Measurements from ENCODE around the gene RPS10.
"Not testable (repeated sequence)": the region's sequence is repeated elsewhere in the genome, so short reads cannot be mapped to it uniquely, and the experiment has no call there.

Gene RPS10

DNA sequence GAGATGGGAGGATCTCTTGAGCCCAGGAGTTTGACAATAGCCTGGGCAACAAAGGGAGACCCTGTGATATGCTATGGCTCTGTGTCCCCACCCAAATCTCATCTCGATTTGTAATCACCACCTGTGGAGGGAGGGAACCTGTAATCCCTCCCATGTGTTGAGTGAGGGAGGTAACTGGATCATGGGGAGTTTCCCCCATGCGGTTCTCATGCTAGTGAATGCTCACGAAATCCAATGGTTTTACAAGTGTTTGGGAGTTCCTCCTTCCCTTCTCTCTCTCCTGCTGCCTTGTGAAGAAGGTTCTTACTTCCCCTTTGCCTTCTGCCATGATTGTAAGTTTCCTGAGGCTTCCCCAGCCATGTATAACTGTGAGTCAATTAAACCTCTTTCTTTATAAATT, 36.8 kb downstream of the RPS10 start:
- no peaks in the 10 kb centered on the region for H3K9me3 ChIP-seq (ENCODE audit: control insufficient read depth, low read length)
- H3K4me3 ChIP-seq (ENCODE audit: low read length), result no peak overlapping the region
- no peaks in the 10 kb centered on the region for H3K36me3 ChIP-seq (ENCODE audit: control insufficient read depth, insufficient read depth, low read length)
- H3K27me3 ChIP-seq (ENCODE audit: control insufficient read depth, insufficient read depth, low read length), result no peaks in the 10 kb centered on the region
- peaks cover 11% of the 10 kb centered on the region for H3K4me1 ChIP-seq (ENCODE audit: control insufficient read depth, insufficient read depth, low read length)
- H3K9ac ChIP-seq (ENCODE audit: low read length), result no peak overlapping the region

DNA sequence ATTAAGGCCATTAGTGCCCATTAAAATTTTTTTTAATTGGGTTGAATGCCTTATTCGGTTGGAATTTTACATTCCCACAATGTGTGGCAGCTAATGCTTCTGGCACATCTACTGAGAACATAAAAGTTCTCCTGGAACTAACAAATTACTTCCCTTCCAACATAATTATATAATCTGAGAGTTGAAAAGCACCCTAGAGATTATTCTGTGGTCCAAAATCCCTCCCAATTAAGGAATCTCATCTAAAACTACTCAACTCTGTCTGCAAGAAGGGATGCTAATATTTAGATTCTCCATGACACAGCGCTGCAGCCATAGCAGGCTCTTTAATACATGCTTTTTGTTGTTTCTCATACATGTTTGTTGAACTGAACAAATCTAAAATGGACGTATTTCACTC, 37.4 kb downstream of the RPS10 start:
- Histone ChIP-seq H3K4me3 (ENCODE audit: low read length) (no peak overlapping the region), H3K9ac (ENCODE audit: low read length) (no peak overlapping the region), H3K4me1 (ENCODE audit: control insufficient read depth, insufficient read depth, low read length) (peaks cover 11% of the 10 kb centered on the region), H3K36me3 (ENCODE audit: control insufficient read depth, insufficient read depth, low read length) (no peaks in the 10 kb centered on the region), H3K9me3 (ENCODE audit: control insufficient read depth, low read length) (no peaks in the 10 kb centered on the region), H3K27me3 (ENCODE audit: control insufficient read depth, insufficient read depth, low read length) (no peaks in the 10 kb centered on the region)

DNA sequence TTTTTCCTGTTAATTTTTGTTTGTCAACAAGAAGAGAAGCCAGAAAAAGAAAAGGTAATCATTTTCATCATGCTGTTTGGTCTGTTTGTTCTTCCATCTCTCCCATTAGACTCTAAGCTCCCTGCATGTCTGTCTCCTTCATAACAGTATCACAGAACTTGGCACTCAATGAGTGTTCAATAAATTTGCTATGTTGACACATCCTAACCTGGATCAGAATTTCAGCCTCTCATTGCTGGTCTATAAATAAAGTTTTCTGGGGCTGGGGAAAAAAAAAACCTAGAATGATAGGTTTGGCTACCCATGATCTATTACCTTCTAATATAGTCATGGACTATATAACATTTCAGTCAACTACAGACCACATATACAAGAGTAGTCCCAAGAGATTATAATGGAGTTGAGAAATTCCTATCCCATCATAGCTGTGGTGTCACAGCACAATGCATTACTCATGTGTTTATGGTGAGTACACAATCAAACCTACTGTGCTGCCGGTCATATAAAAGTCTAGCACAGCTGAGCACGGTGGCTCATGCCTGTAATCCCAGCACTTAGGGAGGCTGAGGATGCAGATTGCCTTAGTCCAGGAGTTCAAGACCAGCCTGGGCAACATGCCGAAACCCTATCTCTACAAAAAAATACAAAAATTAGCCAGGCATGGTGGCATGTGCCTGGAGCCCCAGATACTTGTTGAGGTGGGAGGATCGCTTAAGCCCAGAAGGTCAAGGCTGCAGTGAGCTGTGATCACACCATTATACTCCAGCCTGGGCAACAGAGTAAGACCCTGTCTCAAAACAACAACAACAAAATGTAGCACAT, 39.3 kb downstream of the RPS10 start:
- H3K4me1 ChIP-seq (ENCODE audit: control insufficient read depth, insufficient read depth, low read length), result peaks cover 11% of the 10 kb centered on the region
- no peak overlapping the region for H3K9ac ChIP-seq (ENCODE audit: low read length)
- H3K27me3 ChIP-seq (ENCODE audit: control insufficient read depth, insufficient read depth, low read length), result no peaks in the 10 kb centered on the region
- no peaks in the 10 kb centered on the region for H3K9me3 ChIP-seq (ENCODE audit: control insufficient read depth, low read length)
- no peak overlapping the region for H3K4me3 ChIP-seq (ENCODE audit: low read length)
- no peaks in the 10 kb centered on the region for H3K36me3 ChIP-seq (ENCODE audit: control insufficient read depth, insufficient read depth, low read length)

DNA sequence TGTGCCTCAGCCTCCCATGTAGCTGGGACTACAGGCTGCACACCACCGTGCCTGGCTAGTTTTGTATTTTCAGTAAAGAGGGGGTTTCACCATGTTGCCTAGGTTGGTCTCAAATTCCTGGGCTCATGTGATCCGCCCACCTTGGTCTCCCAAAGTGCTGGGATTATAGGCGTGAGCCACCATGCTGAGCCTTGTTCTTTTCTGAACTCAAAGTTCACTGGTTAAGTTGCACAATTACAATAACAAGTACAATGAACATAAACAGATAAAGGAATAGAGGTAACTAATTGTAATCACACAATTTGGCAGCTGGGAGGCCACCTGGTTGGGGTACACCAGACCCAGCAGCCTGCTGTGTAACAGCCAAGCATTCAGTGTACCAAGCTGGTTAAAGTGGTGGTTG, 40.1 kb downstream of the RPS10 start:
- Histone ChIP-seq H3K36me3 (ENCODE audit: control insufficient read depth, insufficient read depth, low read length) (no peaks in the 10 kb centered on the region), H3K27me3 (ENCODE audit: control insufficient read depth, insufficient read depth, low read length) (no peaks in the 10 kb centered on the region), H3K4me3 (ENCODE audit: low read length) (no peak overlapping the region), H3K9ac (ENCODE audit: low read length) (no peak overlapping the region), H3K4me1 (ENCODE audit: control insufficient read depth, insufficient read depth, low read length) (peaks cover 11% of the 10 kb centered on the region), H3K9me3 (ENCODE audit: control insufficient read depth, low read length) (no peaks in the 10 kb centered on the region)

DNA sequence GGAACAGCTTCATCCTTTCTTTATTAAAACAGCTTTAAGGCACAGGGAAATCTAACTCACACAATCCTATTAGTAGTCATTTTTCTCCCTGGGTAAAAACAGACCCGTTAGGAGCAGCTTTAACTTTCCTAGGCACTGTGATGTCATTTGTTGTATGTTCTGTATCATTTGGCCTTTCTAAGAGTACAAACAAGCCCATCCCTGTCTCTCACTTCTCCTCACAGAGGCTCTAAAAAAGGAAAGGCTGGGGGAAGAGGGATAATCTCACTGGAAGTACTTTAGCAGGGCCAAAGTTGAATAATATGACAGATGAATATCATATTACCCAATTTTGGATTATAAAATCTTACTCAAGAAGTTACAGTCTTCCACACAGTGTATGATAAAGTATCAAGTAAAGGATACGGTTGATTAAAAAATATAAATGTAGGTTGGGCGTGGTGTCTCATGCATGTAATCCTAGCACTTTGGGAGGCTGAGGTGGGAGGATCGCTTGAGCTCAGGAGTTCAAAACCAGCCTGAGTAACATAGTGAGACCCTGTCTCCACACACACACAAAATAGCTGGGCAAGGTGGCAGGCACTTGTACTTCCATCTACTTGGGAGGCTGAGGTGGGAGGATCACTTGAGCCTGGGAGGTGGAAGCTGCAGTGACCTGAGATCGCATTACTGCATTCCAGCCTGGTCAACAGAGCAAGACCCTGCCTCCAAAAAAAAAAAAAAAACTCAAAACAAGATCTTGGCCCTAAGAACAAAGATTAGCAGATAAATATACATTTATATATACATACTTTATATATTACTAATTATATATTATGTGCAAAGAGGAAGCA, 41.3 kb downstream of the RPS10 start:
- Histone ChIP-seq H3K27me3 (ENCODE audit: control insufficient read depth, insufficient read depth, low read length) (no peaks in the 10 kb centered on the region), H3K4me1 (ENCODE audit: control insufficient read depth, insufficient read depth, low read length) (peaks cover 11% of the 10 kb centered on the region), H3K36me3 (ENCODE audit: control insufficient read depth, insufficient read depth, low read length) (no peaks in the 10 kb centered on the region), H3K4me3 (ENCODE audit: low read length) (no peak overlapping the region), H3K9ac (ENCODE audit: low read length) (no peak overlapping the region), H3K9me3 (ENCODE audit: control insufficient read depth, low read length) (no peaks in the 10 kb centered on the region)

DNA sequence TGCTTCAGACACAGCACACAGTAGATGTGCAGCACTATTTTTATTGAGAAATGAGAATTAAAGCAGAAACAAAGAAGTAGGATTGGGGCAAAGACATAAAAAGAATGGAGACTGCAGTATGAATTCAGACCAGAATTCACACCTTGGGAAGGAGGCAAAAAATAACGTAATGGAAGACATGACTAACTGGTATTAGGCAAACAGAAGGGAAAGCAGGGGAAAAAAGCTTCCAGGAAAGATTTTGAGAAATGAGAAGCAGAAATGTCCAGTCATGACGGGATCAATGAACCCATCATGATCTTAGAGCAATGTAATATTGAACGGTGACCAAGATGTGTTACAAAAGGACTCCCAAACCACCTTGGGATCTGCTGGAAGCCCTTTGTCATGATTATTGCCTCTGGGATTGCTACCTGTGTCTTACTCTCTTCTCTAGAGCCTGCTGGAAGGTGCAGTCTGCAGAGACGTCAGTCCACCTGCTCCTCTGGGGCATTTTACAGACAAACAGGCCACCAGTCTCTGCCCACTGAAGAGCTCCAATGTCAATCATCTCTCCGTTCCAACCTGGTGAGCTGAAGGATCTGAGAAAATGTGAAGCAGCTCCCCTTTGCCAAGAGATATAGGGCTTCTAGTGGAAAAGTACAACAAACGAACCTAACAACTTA, 42.1 kb downstream of the RPS10 start:
- no peaks in the 10 kb centered on the region for H3K9me3 ChIP-seq (ENCODE audit: control insufficient read depth, low read length)
- no peaks in the 10 kb centered on the region for H3K27me3 ChIP-seq (ENCODE audit: control insufficient read depth, insufficient read depth, low read length)
- peaks cover 11% of the 10 kb centered on the region for H3K4me1 ChIP-seq (ENCODE audit: control insufficient read depth, insufficient read depth, low read length)
- no peak overlapping the region for H3K9ac ChIP-seq (ENCODE audit: low read length)
- H3K36me3 ChIP-seq (ENCODE audit: control insufficient read depth, insufficient read depth, low read length), result no peaks in the 10 kb centered on the region
- H3K4me3 ChIP-seq (ENCODE audit: low read length), result no peak overlapping the region

DNA sequence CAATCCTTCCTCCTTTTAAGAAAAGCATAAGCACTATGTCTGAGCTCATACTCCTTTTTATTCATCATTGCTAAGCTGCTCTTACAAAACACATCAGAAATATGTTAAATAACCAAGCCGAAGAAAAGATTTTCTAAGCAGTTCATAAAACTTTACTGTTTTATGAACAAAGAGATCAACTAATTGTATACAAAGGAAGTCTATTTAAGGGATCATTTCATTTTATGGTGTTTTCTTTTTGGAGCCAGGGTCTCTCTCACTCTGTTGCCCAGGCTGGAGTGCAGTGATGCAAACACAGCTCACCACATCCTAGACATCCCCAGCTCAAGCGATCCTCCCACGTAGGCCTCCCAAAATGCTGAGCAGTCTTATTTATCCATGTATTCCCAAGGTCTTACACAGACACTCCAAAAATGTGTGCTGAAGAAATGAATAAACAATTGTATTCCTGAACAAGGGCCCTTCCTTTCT, 42.7 kb downstream of the RPS10 start:
- Histone ChIP-seq H3K4me3 (ENCODE audit: low read length) (no peak overlapping the region), H3K9me3 (ENCODE audit: control insufficient read depth, low read length) (no peaks in the 10 kb centered on the region), H3K4me1 (ENCODE audit: control insufficient read depth, insufficient read depth, low read length) (peaks cover 11% of the 10 kb centered on the region), H3K27me3 (ENCODE audit: control insufficient read depth, insufficient read depth, low read length) (no peaks in the 10 kb centered on the region), H3K9ac (ENCODE audit: low read length) (no peak overlapping the region), H3K36me3 (ENCODE audit: control insufficient read depth, insufficient read depth, low read length) (no peaks in the 10 kb centered on the region)

DNA sequence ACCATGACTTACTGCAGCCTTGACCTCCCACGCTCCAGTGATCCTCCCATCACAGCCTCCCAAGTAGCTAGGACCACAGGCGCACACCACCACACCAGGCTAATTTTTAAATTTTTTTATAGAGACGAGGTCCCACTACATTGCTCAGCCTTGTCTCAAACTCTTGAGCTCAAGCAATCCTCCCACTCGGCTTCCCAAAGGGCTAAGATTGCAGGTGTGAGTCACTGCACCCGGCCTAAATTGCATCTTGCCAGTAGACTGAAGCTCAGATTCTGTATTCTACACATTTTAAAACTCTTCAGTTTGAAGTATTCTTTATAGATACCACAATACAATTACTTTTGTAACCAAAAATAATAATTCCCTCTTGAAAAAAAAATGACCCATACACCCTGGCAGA, 44.8 kb downstream of the RPS10 start:
- Histone ChIP-seq H3K4me3 (ENCODE audit: low read length) (no peak overlapping the region), H3K9me3 (ENCODE audit: control insufficient read depth, low read length) (no peaks in the 10 kb centered on the region), H3K4me1 (ENCODE audit: control insufficient read depth, insufficient read depth, low read length) (peaks cover 5% of the 10 kb centered on the region), H3K9ac (ENCODE audit: low read length) (no peak overlapping the region), H3K27me3 (ENCODE audit: control insufficient read depth, insufficient read depth, low read length) (no peaks in the 10 kb centered on the region), H3K36me3 (ENCODE audit: control insufficient read depth, insufficient read depth, low read length) (no peaks in the 10 kb centered on the region)

DNA sequence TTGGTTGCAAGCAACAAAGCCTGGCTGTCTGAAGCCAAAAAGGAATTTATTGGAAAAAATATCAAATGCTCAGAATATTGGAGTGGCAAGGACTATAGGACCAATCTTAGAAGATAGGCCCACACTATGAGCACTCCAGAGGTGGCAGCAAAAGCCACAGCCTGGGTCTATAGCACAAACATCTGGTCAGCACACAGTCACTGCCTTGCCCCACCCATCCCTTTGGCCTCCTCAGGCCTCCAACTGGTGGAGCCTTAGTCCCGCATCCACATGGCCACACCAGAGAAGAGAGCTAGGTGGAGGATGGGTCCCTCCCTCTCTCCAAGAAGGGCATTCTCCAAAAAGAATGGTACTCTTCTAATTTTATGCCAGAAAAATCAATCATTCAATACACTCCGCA, 47.4 kb downstream of the RPS10 start:
- Histone ChIP-seq H3K27me3 (ENCODE audit: control insufficient read depth, insufficient read depth, low read length) (no peaks in the 10 kb centered on the region), H3K4me3 (ENCODE audit: low read length) (no peak overlapping the region), H3K9ac (ENCODE audit: low read length) (no peak overlapping the region), H3K36me3 (ENCODE audit: control insufficient read depth, insufficient read depth, low read length) (no peaks in the 10 kb centered on the region), H3K9me3 (ENCODE audit: control insufficient read depth, low read length) (no peaks in the 10 kb centered on the region), H3K4me1 (ENCODE audit: control insufficient read depth, insufficient read depth, low read length) (no peaks in the 10 kb centered on the region)

DNA sequence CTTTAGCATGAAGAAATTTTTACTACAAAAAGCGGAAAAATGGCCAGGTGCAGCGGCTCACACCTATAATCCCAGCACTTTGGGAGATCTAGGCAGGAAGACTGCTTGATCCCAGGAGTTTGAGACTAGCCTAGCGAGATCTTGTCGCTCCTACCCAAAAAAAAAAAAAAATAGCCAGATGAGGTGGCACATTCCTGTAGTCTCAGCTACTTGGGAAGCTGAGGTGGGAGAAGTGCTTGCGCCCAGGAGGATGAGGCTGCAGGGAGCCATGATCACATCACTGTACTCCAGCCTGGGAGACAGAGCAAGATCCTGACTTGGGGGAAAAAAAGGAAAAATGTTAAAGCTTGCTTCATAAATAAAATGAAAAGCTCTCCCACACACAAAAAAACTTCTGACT, 47.9 kb downstream of the RPS10 start:
- H3K36me3 ChIP-seq (ENCODE audit: control insufficient read depth, insufficient read depth, low read length), result no peaks in the 10 kb centered on the region
- no peaks in the 10 kb centered on the region for H3K27me3 ChIP-seq (ENCODE audit: control insufficient read depth, insufficient read depth, low read length)
- no peak overlapping the region for H3K9ac ChIP-seq (ENCODE audit: low read length)
- H3K4me3 ChIP-seq (ENCODE audit: low read length), result no peak overlapping the region
- H3K4me1 ChIP-seq (ENCODE audit: control insufficient read depth, insufficient read depth, low read length), result no peaks in the 10 kb centered on the region
- no peaks in the 10 kb centered on the region for H3K9me3 ChIP-seq (ENCODE audit: control insufficient read depth, low read length)

DNA sequence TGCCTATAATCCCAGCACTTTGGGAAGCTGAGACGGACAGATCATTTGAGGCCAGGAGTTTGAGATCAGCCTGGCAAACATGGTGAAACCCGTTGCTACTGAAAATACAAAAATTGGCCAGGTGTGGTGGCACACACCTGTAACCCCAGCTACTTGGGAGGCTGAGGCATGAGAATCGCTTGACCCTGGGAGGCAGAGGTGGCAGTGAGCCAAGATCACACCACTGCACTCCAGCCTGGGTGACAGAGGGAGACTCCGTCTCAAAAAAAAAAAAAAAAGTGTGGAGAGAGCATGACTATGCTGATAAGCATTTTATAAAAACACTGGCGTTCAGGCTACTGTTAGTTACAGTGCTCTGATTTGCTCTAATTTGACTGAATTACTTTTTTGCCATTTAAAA, 48.3 kb downstream of the RPS10 start:
- not testable (repeated sequence) for H3K9me3 ChIP-seq (ENCODE audit: control insufficient read depth, low read length); H3K9ac ChIP-seq (ENCODE audit: low read length); H3K27me3 ChIP-seq (ENCODE audit: control insufficient read depth, insufficient read depth, low read length); H3K36me3 ChIP-seq (ENCODE audit: control insufficient read depth, insufficient read depth, low read length); H3K4me1 ChIP-seq (ENCODE audit: control insufficient read depth, insufficient read depth, low read length); H3K4me3 ChIP-seq (ENCODE audit: low read length)

DNA sequence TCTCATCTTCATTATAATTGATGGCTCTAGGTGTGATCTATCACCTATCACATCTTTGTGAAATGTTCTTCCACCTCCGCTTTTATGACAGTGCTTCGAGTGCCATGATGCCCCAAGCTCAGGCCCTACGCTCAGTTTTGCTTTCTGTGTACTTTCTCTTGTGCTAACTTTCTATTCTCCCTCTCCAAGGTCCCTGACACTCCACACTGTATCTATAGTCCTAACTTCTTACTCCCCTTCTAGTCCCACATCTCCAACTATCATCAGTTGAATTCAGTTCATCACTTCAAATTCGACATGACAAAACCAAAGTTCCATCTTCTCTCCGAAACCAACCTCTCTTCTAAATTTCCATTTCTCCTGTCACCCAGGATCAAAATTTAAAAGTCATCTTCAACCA, 50.0 kb downstream of the RPS10 start:
- no peaks in the 10 kb centered on the region for H3K27me3 ChIP-seq (ENCODE audit: control insufficient read depth, insufficient read depth, low read length)
- H3K9me3 ChIP-seq (ENCODE audit: control insufficient read depth, low read length), result no peaks in the 10 kb centered on the region
- H3K9ac ChIP-seq (ENCODE audit: low read length), result no peak overlapping the region
- no peak overlapping the region for H3K4me3 ChIP-seq (ENCODE audit: low read length)
- no peaks in the 10 kb centered on the region for H3K36me3 ChIP-seq (ENCODE audit: control insufficient read depth, insufficient read depth, low read length)
- H3K4me1 ChIP-seq (ENCODE audit: control insufficient read depth, insufficient read depth, low read length), result no peaks in the 10 kb centered on the region
